Putamen (tissue), 1 donor: ENCODE measurements around the gene CSTPP1.

Experiments
- DNase-seq: peaks from one replicate; pipeline ENCODE4 v3.0.0-alpha.2; 2016; ENCODE audit warnings: low spot score

CSTPP1 gene

DNA sequence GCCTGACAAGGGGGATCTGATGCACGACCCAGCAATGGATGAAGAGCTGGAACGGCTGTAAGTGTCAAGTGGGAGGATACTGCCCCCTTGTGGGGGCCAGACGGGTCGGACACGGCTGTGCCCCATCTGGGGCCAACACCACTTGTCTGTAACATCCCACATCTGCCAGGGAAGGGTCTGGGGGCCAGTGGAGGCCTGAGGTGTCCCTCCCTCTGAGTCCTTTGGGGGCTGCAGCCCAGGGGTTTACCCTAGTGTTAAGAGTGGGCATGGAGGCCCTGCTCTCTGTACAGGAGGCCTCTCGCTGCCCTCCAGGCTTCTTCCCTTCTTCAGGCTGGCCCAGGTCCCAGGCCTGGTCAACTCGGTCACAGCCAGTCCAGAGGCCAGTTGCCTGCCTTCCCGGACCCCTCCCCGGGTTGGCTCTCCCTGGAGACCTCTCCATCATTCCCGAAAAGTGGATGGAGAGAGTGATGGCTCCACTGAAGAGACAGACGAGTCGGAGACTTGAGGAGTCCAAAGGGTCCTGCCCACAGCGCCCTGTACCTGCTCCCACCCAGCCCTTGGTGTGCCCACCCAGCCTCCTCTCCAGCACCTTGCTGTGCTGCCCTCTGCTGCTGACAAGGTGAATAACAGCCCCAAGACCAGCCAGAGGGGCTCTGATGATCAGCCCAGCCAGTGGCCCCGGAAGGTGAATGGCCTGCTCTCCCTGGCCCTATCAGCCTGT, 224.7 kb downstream of the CSTPP1 start:
- DNase-seq, result peak; percentile 66

DNA sequence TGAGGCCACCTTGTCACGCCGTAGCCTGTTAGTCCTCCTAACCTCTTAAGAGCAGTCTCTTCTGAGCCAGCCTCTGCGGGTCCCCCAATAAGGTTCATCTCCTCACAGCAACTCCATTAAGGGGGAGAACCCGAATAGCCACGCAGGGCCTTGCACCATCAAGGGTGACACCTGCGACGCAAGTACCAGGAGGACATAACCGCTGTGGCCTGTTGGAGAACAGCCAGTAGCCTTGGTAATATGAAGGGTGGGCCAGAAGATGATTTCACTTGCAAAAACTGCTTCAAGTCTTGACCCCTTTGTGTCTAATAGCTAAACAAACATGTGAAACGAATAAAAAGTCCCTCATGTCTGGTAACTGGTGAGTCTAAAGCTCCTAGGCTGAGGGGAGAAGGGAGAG, 225.3 kb downstream of the CSTPP1 start:
- DNase-seq, result no peak

DNA sequence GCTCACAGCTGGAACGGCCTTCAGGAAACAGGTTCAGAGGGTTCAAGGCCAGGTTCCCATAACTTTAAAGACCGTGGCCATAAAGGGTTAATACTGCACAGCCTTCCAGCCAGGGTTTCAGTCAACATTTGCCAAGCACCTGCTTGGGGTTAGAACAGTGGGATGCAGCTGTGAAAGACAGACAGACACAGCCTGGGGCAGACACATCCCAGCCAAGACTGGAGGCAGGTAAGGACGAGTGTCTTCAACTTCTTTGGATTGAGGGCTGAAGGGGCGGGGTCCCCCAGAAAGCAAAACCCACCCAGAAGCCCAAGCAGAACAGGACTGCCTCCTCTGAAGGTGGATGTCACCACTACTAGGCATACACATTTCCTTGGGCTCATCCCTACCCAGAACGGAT, 225.9 kb downstream of the CSTPP1 start:
- no peak for DNase-seq

DNA sequence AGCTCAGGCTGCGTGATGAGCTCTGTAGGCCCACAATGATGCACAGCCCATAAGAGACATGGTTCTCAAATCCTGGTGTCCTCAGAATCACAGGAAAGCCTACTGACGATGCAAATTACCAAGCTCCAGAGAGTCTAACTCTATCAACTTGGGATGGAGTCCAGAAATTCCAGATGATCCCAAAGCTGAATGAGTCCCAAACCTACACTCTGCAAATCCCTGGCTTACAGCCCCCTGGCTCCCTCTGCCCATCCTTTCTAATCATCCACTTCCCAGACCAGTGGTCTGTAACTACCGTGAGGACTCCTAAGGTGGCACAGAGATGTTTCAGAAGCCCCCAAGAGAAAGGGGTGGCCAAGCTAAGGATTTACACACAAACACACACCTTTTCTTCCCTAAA, 226.6 kb downstream of the CSTPP1 start:
- no peak for DNase-seq

DNA sequence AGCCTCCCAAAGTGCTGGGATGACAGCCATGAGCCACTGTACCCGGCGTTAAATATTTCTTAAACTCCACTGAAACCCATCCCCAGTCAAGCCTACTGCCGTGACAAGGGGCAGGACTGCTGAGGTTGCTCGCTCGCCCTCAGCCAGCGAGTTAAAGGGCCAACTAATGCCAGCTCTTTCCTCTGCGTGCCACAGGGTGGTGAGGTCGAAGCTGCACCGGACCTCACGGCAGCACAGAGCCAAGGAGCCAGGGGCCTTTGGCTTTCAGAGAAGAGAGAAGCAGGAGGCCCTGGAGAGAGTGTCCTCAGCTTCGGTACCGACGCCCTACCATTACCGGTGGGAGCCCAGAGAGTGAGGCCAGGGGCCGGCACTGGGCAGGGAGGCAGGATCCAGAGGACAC, 227.3 kb downstream of the CSTPP1 start:
- DNase-seq, result no peak

DNA sequence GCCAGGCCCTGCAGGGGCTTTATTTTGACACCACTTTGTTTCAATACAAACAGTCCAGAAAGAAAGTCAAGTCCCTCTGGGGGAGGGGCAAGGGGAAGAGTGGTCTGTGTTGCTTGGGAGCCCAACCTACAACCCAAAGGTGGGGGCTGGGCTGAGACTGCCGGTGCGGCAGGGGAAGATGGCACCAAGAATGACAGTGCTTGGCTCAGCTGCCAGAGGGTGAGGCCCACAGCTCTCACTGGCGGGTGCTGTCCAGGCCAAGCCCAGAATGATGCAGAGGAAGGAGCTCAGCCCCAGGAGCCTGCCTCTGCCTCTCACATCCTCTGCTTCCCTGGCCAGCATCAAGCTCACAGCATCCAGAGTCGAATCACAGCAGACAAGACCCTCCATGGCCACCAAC, 227.8 kb downstream of the CSTPP1 start:
- no peak for DNase-seq

DNA sequence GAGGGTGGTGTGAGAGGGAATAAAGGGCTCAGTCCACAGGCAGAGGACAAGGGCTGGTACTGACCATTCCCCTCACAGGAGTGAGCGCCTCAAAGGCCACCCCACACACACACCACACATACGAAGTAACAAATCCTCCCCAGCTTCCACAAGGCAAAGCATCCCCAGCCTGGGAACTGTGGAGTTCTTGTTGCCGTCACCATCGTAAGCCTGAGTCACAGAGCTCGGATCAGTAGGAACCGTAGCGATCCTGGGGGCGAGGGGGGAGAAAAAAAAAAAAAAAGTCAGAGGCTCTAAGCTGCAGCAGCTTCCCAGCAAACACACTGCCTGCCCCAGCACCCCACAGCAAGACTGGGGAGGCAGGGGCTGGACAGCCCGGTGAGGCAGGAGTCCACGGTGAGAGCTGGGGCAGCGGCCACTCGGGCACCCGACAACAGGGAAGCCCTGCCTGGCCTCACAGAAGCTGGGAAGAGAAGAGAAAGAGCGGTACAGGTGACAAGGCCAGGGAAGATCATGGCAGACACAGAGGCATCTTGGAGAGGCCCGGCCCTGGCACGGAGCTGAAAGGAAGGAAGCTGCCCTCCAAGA, 228.8 kb downstream of the CSTPP1 start:
- no peak for DNase-seq

DNA sequence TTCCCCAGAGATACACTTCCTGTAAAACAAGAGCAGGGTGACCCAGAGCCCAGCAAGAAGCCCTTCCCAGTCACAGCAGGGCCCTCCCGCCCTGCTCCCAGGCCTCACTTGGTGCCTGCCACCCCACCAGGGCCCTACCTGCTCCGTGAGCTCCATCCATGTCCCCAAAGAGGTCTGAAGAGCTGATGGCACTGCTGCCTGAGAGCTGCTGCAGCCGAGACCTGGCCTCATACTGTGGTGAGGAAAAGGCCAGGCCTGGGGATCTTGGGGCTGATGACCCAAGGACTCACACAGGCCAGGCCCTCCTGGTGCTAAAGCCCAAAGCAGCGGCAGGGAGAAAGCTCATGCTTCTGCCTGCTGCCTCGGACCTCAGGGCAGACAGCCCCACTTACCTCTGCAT, 229.8 kb downstream of the CSTPP1 start:
- DNase-seq, result no peak

DNA sequence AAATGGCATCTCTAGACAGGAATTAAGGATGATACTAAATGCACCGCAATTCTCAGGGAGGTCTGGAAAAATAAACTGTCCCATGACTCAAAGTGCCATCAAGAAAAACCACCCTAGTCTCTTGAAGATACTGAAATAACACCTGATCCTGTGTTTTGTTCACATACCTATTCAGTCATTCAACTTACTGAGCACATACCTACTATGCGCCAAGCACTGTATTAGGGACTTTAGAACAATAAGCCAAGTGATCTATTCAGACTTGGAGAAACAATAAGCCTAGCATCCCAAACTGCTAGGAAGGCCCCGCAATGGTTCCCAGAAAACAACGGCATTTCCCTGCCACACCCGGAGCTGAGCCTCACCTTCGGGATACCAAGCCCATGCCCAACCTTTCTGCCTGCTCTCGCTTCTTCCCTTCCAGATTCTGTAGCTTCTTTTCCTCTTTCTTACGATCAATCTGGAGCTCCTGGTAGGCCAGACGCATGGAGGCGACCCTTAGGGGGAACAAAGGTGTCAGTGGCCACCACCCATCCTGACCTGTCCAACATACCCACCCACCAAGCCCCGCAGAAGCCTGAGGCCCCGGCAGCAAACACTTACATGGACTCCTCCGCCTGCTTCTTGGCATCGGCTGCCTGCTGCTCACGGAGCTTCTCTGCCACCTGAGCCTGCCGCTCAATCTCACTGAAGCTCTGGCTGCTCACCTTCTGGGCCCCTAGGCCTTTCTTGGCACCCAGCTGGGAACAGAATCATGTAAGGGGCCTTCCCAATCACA, 234.7 kb downstream of the CSTPP1 start:
- no peak for DNase-seq

DNA sequence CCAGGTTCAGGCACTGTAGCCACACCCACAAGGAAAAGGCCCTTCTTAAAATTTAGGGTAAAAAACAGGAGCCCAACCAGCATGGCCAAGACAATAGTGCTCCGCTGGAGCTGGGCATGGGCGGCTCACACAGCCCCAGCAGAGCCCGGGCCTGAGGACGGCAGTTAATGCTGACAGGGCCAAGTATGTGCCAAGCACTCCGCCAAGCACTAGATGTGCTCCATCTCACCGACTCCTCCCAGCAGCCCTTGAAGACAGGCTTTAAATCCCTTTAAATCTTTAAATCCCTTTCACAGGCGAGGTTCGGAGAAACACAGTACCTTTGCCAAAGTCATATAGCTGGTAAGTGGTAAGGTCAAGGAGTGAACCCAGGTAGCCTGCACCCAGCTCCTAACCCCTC, 235.3 kb downstream of the CSTPP1 start:
- DNase-seq, result no peak

DNA sequence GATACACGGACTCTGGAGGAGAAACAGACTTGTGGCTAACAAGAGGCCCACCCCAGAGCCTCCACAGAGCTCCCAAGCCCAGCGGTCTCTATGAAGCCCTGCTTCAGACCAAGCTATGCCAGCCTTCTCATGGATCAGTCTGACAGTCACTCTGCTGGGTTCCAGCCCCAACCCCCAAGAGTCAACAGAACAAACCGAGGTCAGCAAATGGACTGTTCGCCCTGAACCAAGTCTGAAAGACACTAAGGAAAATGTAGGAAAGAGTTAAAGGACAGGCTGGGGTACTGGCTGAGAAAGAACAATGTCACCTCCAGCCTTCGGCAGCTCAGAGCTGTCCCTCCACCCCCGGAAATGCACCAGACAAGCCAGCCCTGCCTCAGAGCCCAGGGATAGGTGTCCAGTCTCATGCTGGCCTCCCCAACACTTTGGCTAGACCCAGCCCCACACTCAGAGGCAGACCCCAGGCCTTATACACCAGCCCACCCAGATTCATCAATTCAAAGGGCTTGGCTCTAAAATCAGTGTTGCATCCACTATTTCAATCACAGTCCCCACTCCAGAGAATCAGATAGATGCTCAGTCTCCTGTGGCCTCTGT, 236.3 kb downstream of the CSTPP1 start:
- DNase-seq, result no peak

DNA sequence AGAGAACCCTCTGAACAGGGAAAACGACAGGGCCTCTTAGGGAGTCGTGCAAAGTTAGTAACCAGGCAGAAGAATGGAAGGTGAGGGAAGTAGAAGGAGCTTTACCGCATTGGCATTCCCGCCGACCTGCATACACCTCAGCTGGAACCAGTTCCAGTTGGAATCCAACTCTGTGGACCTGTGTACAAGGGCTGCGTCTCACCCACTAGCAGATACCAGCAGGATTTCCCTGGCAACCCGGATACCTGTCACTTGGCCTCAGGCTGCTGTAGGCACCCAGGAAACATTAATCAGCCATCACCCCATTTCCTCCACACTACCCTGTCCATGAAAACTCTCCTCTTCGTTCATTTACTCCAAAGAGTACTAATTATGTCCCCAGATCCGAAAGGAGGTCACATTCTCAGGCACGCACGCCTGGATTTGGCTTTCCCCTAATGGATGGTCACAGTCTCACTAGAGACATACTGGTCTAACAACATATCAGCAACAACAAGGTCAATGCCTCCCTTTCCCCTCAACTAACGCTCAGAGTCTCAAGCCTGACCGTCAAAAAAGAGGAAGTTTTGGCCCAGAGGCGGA, 239.3 kb downstream of the CSTPP1 start:
- no peak for DNase-seq

DNA sequence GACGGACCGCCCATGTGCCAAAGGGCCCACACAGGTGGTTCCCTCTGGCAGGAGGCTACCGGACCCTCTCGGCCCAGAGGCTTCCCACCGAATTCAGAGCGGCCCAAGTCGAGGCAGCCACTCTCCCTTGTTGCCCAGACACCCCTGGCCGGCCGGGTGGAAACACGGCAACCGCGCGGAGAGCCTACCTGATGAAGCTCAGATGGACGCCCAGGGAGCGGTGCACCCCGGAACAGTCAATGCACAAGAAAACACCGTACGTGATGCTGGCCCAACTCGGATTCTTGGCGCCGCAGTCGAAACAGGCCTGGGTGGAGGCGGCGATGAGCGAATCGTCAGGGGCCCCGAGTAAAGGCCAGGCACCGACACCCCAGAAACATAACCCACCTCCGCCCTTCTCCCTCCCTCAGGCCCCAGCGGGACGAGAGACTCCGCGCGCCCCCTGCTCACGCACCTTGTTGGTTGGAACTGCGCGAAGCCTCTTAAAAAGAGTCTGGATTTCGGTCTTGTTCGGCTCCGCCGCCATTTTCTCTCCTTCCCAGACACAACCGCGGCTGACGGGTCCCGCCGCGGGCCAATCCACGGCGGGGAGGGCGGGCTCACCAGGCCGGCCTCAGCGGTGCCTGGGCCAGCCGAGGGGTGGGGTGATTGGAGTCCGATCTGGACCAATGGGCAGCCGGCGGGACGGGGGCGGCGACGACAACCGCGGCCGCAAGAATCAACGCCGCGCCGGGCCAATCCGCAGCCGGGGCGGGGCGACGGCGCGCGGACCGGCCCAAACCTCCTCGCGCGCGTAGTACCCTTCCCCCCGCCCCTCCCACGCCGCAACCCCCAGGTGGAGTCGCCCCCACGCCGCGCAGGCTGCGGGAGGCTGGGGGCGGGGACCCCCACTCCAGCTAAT, 240.0 kb downstream of the CSTPP1 start, which contains the start of gene ARFGAP2:
Gene ARFGAP2, minus strand, starts transcription at position 552 of the 901 bp plus-strand sequence. Its CDS starts 26 bp downstream, at position 526.
- peak; percentile 98 for DNase-seq

DNA sequence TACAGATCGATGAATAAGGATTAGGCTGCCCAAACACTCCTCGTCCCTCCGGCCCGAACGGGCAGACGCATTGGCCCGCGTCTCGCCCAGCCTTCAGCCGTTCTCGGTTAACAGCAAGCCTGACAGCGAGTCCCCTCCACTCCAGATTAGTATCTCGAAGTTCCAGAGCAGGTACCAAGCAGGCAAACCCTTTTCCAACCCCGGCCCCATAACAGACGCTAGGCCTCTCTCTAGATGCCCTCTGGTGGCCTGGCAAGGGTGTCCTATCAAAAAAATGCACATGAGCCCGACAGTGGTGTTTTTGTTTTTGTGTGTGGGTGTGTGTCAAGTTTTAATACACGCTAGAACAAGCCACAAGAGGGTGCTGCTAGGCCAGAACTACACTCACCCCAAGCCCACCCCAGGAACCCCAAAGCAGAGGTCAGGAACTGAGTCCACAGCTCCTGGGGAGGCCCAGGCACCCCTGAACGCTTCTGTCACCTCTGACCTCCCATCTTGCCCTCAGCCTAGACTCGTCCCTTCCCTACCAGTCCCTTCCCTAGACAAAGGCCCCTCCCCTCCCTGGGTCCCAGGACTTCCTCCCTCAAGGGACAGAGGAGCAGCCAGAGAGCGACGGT, 240.8 kb downstream of the CSTPP1 start:
- DNase-seq, result peak; percentile 90

DNA sequence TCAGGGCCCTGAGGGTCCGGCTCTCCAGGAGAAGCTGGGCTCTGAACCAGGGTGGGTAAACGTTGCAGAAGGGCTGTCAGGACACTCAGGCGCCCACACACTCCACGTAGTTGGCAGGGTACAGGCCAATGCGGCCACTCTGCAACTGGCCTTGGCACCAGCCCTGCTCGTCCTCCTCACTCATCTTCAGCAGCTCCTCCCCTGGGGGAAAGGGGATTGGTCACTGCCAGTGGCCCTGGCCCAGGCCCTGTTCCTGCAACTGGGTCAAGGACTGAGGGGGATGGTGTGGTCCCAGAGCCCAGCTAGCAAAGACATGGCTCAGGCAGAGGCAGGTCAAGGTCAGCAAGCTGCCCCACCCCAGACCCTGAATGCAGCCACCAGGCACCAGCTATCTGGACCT, 241.3 kb downstream of the CSTPP1 start:
- no peak for DNase-seq

DNA sequence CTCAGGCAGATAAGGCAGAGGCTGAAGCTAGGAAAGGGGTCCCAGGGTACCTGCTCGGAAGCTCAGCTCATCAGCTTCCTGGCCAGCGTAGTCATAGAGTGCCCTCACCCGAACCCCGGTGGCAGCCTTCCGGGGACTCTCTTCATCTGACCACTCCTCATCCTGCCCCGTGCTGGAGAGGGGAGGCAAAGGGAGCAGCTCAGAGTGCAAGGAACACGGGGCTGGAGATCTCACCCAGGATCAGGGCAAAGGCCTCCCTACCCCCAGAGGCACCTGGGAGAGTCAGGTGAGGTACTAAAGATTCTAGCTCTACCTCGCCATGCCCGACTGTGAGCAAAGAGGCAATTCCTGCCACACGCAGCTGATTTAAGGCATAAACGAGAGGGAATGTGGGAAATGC, 241.8 kb downstream of the CSTPP1 start:
- no peak for DNase-seq

DNA sequence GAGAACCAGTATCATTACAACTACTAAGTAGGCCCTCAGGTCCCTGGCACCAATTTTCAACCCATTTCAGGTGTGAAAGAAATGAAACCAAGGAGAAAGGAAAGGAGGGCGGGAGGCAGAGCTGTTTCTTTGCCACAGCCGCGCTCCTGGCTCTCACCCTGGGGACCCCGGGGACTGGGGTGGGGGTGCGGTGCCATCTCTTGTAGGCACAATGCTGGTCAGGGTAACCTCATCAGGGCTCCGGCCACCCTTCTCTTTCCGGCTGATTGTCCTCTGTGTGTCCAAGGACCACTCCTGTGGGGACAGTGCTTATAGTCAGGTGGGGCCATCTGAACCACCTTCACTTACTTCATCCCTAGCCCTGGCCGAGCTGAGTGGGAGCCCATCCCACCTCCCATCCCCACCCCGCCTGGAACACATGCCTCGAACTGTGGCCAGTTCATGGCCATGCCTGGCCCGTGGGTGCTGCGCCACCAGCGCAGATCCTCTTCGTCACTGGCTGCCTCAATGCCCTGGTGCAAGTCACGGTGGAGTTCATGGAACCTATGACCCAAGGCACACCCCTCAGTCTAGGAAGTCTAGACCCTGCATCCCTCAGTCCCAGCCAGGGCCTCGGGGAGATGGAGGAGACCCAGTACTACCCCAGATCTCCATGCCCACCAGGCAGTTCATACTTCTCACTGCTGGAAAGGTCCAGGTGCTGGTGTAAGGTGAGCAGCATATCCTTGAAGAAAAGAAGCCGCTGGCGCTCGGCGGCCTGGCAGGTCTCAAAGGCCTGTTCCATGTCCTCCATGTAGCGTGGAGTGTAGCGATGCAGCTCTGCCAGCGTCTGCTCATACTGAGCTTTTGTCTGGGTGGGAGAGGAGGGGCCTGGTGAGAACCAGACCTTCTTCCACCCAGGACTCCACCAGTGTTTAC, 242.4 kb downstream of the CSTPP1 start:
- no peak for DNase-seq

DNA sequence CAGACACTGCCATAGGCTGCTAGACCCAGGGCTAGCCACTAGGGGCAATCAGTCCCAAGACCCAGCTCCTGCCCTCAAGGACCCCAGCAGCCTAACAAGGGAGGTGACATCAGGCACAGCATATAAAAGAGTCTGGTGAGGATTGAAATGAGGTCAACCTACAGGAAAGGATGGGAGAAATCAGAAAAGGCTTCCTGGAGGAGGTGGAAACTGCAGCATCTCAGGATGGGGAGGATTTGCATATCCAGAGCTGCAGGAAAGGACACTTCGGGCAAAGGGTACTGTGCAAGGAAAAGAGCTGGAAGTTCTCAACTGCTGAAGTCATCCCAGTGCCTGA, 243.1 kb downstream of the CSTPP1 start:
- DNase-seq, result no peak

DNA sequence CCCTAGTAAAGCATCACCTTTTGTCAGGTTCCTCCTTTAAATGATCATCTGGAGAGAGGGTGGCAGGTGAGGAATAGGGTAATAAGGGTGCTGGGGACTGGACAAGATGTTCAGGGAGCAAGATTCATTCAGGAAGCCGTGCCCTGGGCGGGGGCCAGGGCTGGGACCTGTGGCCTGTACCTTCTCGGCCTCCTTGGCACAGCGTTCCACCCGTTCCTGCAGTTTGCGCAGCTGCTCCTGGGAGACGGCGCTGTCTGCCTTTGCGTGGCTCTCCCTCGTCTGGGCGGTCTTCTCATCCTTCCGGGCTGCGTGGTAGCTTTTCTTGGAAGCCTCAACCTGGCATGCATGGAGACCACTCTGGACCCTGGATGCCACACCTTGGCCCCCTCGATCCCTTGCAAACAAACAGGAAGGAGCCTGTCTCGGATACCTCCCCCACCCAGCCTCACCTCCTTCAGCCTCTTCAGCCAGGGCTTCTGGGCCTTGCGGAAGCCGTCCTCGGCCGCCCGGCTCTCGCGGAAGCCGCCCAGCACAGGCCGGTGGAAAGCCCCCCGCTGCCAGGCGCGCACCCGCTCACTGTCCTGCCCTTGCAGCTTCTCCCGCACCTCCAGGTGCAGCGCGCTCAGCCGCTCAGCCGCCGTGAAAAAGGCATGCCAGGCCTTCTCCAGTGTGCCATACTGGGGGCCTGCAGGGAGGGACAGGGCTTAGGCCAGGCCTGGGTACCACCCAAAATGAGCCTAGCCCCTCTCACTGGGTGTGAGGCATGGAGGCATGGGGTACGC, 243.6 kb downstream of the CSTPP1 start:
- no peak for DNase-seq
